ENCODE data around the gene UNC5B. TPM values are rescaled to one million over a fixed set of nuclear protein-coding genes. Genes with fewer than 3 reads are reported as not detected.

The UNC5B gene
- total RNA-seq, 1 experiment from 2014 or later = 22.0 TPM

GRCh38 chr10:71319042-71319799, 106.9 kb downstream of the UNC5B start, which contains the start of gene SLC29A3:
SLC29A3 (plus strand) TSS chr10:71319259; CDS start chr10:71319310, 51 bp downstream.
- no peaks in the 10 kb centered on the region for H4K20me1 ChIP-seq (ENCODE audit: insufficient read depth)
- no peaks in the 10 kb centered on the region for H3K9me2 ChIP-seq (ENCODE audit: insufficient read depth)
- DNase-seq (ENCODE audit: low read depth, low spot score) (peak; percentile 59), ATAC-seq (peak; percentile 91)
- peak within 1 kb of the TSS; percentile 98 for H3K4me2 ChIP-seq (ENCODE audit: low read length)
- peaks cover 7 to 17% of the 10 kb centered on the region in 2 experiments; a peak in 3 of 4 replicates for H3K4me1 ChIP-seq (ENCODE audit: control insufficient read depth in 1 of 2, insufficient read depth in 2 of 2, low read length in 2 of 2)
- no peaks in the 10 kb centered on the region for H3K9me3 ChIP-seq (ENCODE audit: control insufficient read depth in 1 of 2, insufficient read depth in 1 of 2, low read depth in 1 of 2, low read length in 2 of 2)
- no peaks in the 10 kb centered on the region for H3K36me3 ChIP-seq (ENCODE audit: control insufficient read depth in 1 of 2, insufficient read depth in 2 of 2, low read length in 2 of 2)
- H3K27ac ChIP-seq (ENCODE audit: low read depth, low read length) = peak within 1 kb of the TSS; percentile 57; the same call in 1 of the 2 replicates
- peak; percentile 88 for TF ChIP-seq POLR2AphosphoS5 (IDR thresholded peaks at IDR 0.05; ENCODE audit: low read depth, low read length)
- peak; percentile 61 for TF ChIP-seq POLR2A (IDR thresholded peaks at IDR 0.05; ENCODE audit: borderline replicate concordance, extremely low read depth, insufficient read depth, insufficient read length)
- TF ChIP-seq SP1 (IDR thresholded peaks at IDR 0.05; ENCODE audit: low read depth) = no peak
- peak; percentile 90 for TF ChIP-seq RAD21 (IDR thresholded peaks at IDR 0.05; ENCODE audit: low read depth)
- TF ChIP-seq CTCF (IDR thresholded peaks at IDR 0.05 in 2 of 3, conservative IDR thresholded peaks at IDR 0.05 in 1 of 3; ENCODE audit: borderline replicate concordance in 1 of 3, insufficient read depth in 1 of 3, low read depth in 2 of 3, low read length in 2 of 3) = peak; percentile 69 to 77 (median 73)
- peak; percentile 36; the same call in 1 of the 2 replicates for TF ChIP-seq ZFX (IDR thresholded peaks at IDR 0.05)
- TF ChIP-seq TCF7L2 (IDR thresholded peaks at IDR 0.05; ENCODE audit: borderline replicate concordance, extremely low read depth, insufficient read depth, insufficient read length) = peak; percentile 76
- TF ChIP-seq, protein P1, sequence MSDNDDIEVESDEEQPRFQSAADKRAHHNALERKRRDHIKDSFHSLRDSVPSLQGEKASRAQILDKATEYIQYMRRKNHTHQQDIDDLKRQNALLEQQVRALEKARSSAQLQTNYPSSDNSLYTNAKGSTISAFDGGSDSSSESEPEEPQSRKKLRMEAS (IDR thresholded peaks at IDR 0.05) = peak; percentile 86
- TF ChIP-seq SRF (IDR thresholded peaks at IDR 0.05; ENCODE audit: low read depth) = no peak
- no peak for TF ChIP-seq ZNF274 (IDR thresholded peaks at IDR 0.05; ENCODE audit: low read depth, low read length)
- no peak for TF ChIP-seq EZH2 (IDR thresholded peaks at IDR 0.05)
- no peak; the same call in 1 of the 2 replicates for TF ChIP-seq SIN3A (IDR thresholded peaks at IDR 0.05; ENCODE audit: low read depth)
- TF ChIP-seq YY1 (IDR thresholded peaks at IDR 0.05; ENCODE audit: extremely low read depth, insufficient replicate concordance, low read depth, low read length) = peak; percentile 51
- TF ChIP-seq CBX3 (IDR thresholded peaks at IDR 0.05; ENCODE audit: low read depth) = peak; percentile 98
- no peak for TF ChIP-seq ELF1 (IDR thresholded peaks at IDR 0.05; ENCODE audit: borderline replicate concordance, low read depth)
- TF ChIP-seq, protein P2, sequence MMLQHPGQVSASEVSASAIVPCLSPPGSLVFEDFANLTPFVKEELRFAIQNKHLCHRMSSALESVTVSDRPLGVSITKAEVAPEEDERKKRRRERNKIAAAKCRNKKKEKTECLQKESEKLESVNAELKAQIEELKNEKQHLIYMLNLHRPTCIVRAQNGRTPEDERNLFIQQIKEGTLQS (IDR thresholded peaks at IDR 0.05) = no peak
- TF ChIP-seq CEBPB (IDR thresholded peaks at IDR 0.05; ENCODE audit: low read depth) = no peak
- TSS peak; percentile 40 for BruUV-seq (replicated peaks)
- intact Hi-C loops (cut with micrococcal nuclease) = loop anchor here (1.0 to 10.0 kb wide), 6 partner anchors 58 to 389 kb away; no protein-coding TSS in a partner anchor
- RAD21 ChIA-PET (ENCODE audit: low non-redundant PET in 1 of 2, low total read pairs in 2 of 2, uncharacterized antibody in 2 of 2, unreplicated experiment in 2 of 2) = interaction anchor here (0.6 to 1.7 kb wide), 7 partner anchors 58 to 578 kb away, joined by 3 to 7 read pairs (median 4); no protein-coding TSS in a partner anchor
- H3K79me2 ChIP-seq (ENCODE audit: insufficient read depth, low read length) = no peaks in the 10 kb centered on the region
- POLR2A ChIA-PET = interaction anchor here (0.7 to 2.2 kb wide), 5 partner anchors 24 to 389 kb away, joined by 3 to 18 read pairs (median 4); no protein-coding TSS in a partner anchor
- CTCF ChIA-PET = interaction anchor here (0.6 to 4.1 kb wide), 26 partner anchors 12 to 577 kb away, joined by 3 to 22 read pairs (median 4); no protein-coding TSS in a partner anchor
- H3K9ac ChIP-seq (ENCODE audit: low read length) = peak within 1 kb of the TSS; percentile 77
- H3K27me3 ChIP-seq (ENCODE audit: insufficient read depth, low read length) = no peaks in the 10 kb centered on the region
- H2AFZ ChIP-seq (ENCODE audit: low read depth, low read length, poor library complexity, severe bottlenecking) = peak within 1 kb of the TSS; percentile 65
- peak within 1 kb of the TSS; percentile 73 to 86 for H3K4me3 ChIP-seq (replicated peaks in 1 of 2; ENCODE audit: low read depth in 1 of 2, low read length in 2 of 2)

All from HCT116 (cell line).